H9 (cell line): Measurements from ENCODE around the gene CRACDL. TPM values are rescaled to one million over a fixed set of nuclear protein-coding genes. Genes with fewer than 3 reads are reported as not detected.

Experiments used
- DNase-seq: peaks from one replicate; pipeline ENCODE4 v3.0.0-alpha.2; 2017
- H2AFZ ChIP-seq: one replicate; pipeline ENCODE4 v1.6.1; 2013; ENCODE audit warnings: mild to moderate bottlenecking, low read length, control low read depth, moderate library complexity
- H2AK5ac ChIP-seq: 2 replicates; pipeline ENCODE4 v1.6.1; 2013; ENCODE audit warnings: low read length, control low read depth, mixed read lengths; ENCODE audit not compliant: insufficient read length
- H2BK120ac ChIP-seq: one replicate; pipeline ENCODE4 v1.6.1; 2013; ENCODE audit warnings: low read depth, mild to moderate bottlenecking, low read length, control low read depth, inconsistent platforms; ENCODE audit not compliant: poor library complexity, severe bottlenecking
- H2BK12ac ChIP-seq: 2 replicates; pipeline ENCODE4 v1.6.1; 2013; ENCODE audit warnings: low read length, control low read depth, mixed read lengths, low read depth; ENCODE audit not compliant: insufficient read length
- H2BK15ac ChIP-seq: 2 replicates; pipeline ENCODE4 v1.6.1; 2013; ENCODE audit warnings: low read depth, low read length, control low read depth
- H2BK20ac ChIP-seq: one replicate; pipeline ENCODE4 v1.6.1; 2013; ENCODE audit warnings: low read depth, mild to moderate bottlenecking, low read length, control low read depth, inconsistent platforms; ENCODE audit not compliant: poor library complexity, severe bottlenecking
- H2BK5ac ChIP-seq: 2 replicates; pipeline ENCODE4 v1.6.1; 2013; ENCODE audit warnings: low read length, control low read depth, mixed read lengths; ENCODE audit not compliant: insufficient read length
- H3K14ac ChIP-seq: 2 replicates; pipeline ENCODE4 v1.6.1; 2013; ENCODE audit warnings: low read length, control low read depth; ENCODE audit not compliant: insufficient read depth
- H3K18ac ChIP-seq: 2 replicates; pipeline ENCODE4 v1.6.1; 2013; ENCODE audit warnings: low read depth, mild to moderate bottlenecking, mixed read lengths, low read length, control low read depth; ENCODE audit not compliant: insufficient read length
- H3K23ac ChIP-seq: 2 replicates; pipeline ENCODE4 v1.6.1; 2013; ENCODE audit warnings: low read length, control low read depth, mixed read lengths, low read depth; ENCODE audit not compliant: insufficient read length
- H3K23me2 ChIP-seq: 2 replicates; pipeline ENCODE4 v1.6.1; 2013; ENCODE audit warnings: low read depth, mild to moderate bottlenecking, mixed read lengths, low read length, control low read depth; ENCODE audit not compliant: insufficient read length, poor library complexity, severe bottlenecking
- H3K27ac ChIP-seq: 2 replicates; pipeline ENCODE4 v1.5.1; 2013; ENCODE audit warnings: low read length, control low read depth, mixed read lengths, low read depth; ENCODE audit not compliant: insufficient read length
- H3K27me3 ChIP-seq: 2 replicates; pipeline ENCODE4 v1.6.1; 2013; ENCODE audit warnings: low read length, control low read depth, inconsistent platforms; ENCODE audit not compliant: insufficient read depth
- H3K4ac ChIP-seq: 2 replicates; pipeline ENCODE4 v1.6.1; 2013; ENCODE audit warnings: low read depth, mild to moderate bottlenecking, control low read depth, inconsistent platforms, low read length, moderate library complexity
- H3K4me1 ChIP-seq: 2 replicates; pipeline ENCODE4 v1.6.1; 2013; ENCODE audit warnings: low read length, control low read depth, inconsistent platforms; ENCODE audit not compliant: insufficient read depth
- H3K4me2 ChIP-seq: 2 replicates; pipeline ENCODE4 v1.6.1; 2013; ENCODE audit warnings: low read length, control low read depth, mixed read lengths; ENCODE audit not compliant: insufficient read length, insufficient read depth
- H3K56ac ChIP-seq: 2 replicates; pipeline ENCODE4 v1.6.1; 2013; ENCODE audit warnings: low read depth, mild to moderate bottlenecking, mixed read lengths, low read length, control low read depth; ENCODE audit not compliant: insufficient read length
- H3K79me1 ChIP-seq: 2 replicates; pipeline ENCODE4 v1.6.1; 2013; ENCODE audit warnings: low read depth, mild to moderate bottlenecking, moderate library complexity, low read length, control low read depth, inconsistent platforms; ENCODE audit not compliant: insufficient read depth, poor library complexity, severe bottlenecking
- H3K79me2 ChIP-seq: 2 replicates; pipeline ENCODE4 v1.6.1; 2013; ENCODE audit warnings: low read length, control low read depth, inconsistent platforms; ENCODE audit not compliant: insufficient read depth
- H3K9ac ChIP-seq: 2 replicates; pipeline ENCODE4 v1.6.1; 2013; ENCODE audit warnings: low read length, control low read depth, mixed read lengths; ENCODE audit not compliant: insufficient read length; ENCODE audit errors: extremely low read depth
- H3K9me3 ChIP-seq: one replicate; pipeline ENCODE4 v1.6.1; 2013; ENCODE audit warnings: low read depth, low read length, inconsistent platforms; ENCODE audit not compliant: control insufficient read depth
- H3T11ph ChIP-seq: one replicate; pipeline ENCODE4 v1.6.1; 2013; ENCODE audit warnings: mild to moderate bottlenecking, low read length, control low read depth, inconsistent platforms
- H4K20me1 ChIP-seq: one replicate; pipeline ENCODE4 v1.6.1; 2013; ENCODE audit not compliant: control insufficient read depth, insufficient read length, insufficient read depth
- H4K5ac ChIP-seq: 2 replicates; pipeline ENCODE4 v1.6.1; 2013; ENCODE audit warnings: low read depth, mild to moderate bottlenecking, mixed read lengths, low read length, control low read depth; ENCODE audit not compliant: insufficient read length
- H4K8ac ChIP-seq: replicated peaks from 2 replicates; pipeline ENCODE4 v1.6.1; 2013; ENCODE audit warnings: low read length, control low read depth, mixed read lengths, low read depth; ENCODE audit not compliant: insufficient read length
- H4K91ac ChIP-seq: 2 replicates; pipeline ENCODE4 v1.6.1; 2013; ENCODE audit warnings: low read depth, mild to moderate bottlenecking, moderate library complexity, mixed read lengths, low read length, control low read depth; ENCODE audit not compliant: insufficient read length
- H3K27ac Mint-ChIP-seq, 3 experiments: 2 replicates in 2 of 3; 3 replicates in 1 of 3; pipeline ENCODE4 v1.8.0; 2020 to 2021; ENCODE audit warnings: mixed read lengths in 3 of 3, mild to moderate bottlenecking in 1 of 3, moderate library complexity in 1 of 3
- H3K27me3 Mint-ChIP-seq: 2 replicates; pipeline ENCODE4 v1.8.0; 2021; ENCODE audit warnings: low read depth, mild to moderate bottlenecking, moderate library complexity, mixed read lengths
- H3K36me3 Mint-ChIP-seq, 3 experiments: 2 replicates in 2 of 3; 3 replicates in 1 of 3; pipeline ENCODE4 v1.8.0; 2020 to 2021; ENCODE audit warnings: low read depth in 3 of 3, mixed read lengths in 3 of 3; ENCODE audit not compliant: insufficient read depth in 1 of 3
- H3K4me1 Mint-ChIP-seq, 2 experiments: 2 replicates each; pipeline ENCODE4 v1.8.0; 2020; ENCODE audit warnings: mixed read lengths in 2 of 2
- H3K4me3 Mint-ChIP-seq, 2 experiments: 2 replicates in 1 of 2; 3 replicates in 1 of 2; pipeline ENCODE4 v1.8.0; 2020 to 2021; ENCODE audit warnings: mild to moderate bottlenecking in 2 of 2, mixed read lengths in 2 of 2, moderate library complexity in 1 of 2
- H3K9me3 Mint-ChIP-seq, 2 experiments: 2 replicates in 1 of 2; 3 replicates in 1 of 2; pipeline ENCODE4 v1.8.0; 2020; ENCODE audit warnings: mild to moderate bottlenecking in 2 of 2, mixed read lengths in 2 of 2, moderate library complexity in 1 of 2
- CTCF ChIP-seq: fragments of 200-600 bp; sonication (generic); conservative IDR thresholded peaks from 3 replicates; pipeline ENCODE4 v1.8.0; 2021; ENCODE audit warnings: antibody characterized with exemption, mild to moderate bottlenecking
- WGBS: extraction: QIAGEN DNeasy Blood & Tissue Kit; methylation state at CpG from one replicate; pipeline ENCODE4 v1.1.7; 2013; ENCODE audit warnings: missing lambda C conversion rate, low lambda C conversion rate, mixed read lengths; ENCODE audit not compliant: insufficient read length; ENCODE audit errors: extremely low coverage; 5-methylcytosine and 5-hydroxymethylcytosine counted together
- total RNA-seq: library from RNA; stranded (reverse); gene quantifications from 2 replicates; pipeline ENCODE4 v1.2.1, GENCODE V29; 2021

Gene CRACDL
- total RNA-seq, 1 experiment from 2014 or later: 0.48 TPM

GRCh38 chr2:98819231-98819766 lies 116.7 kb downstream of the CRACDL start:
- Histone ChIP-seq H4K8ac (no peak overlapping the region), H3K9ac (no peak overlapping the region)
- peaks cover 0 to 2% of the 10 kb centered on the region in 2 experiments; a peak in 1 of 4 replicates for H3K4me1 Mint-ChIP-seq

More at GRCh38 chr2:98819231-98819766, 116.7 kb downstream of the CRACDL start:
- Histone ChIP-seq H3K14ac (no peak overlapping the region), H3K4ac (no peak overlapping the region), H3T11ph (no peak overlapping the region), H4K20me1 (no peaks in the 10 kb centered on the region), H3K23me2 (peaks cover 3% of the 10 kb centered on the region), H3K79me1 (no peaks in the 10 kb centered on the region), H2AFZ (no peak overlapping the region), H3K9me3 (no peaks in the 10 kb centered on the region), H2BK20ac (no peak overlapping the region), H3K18ac (no peak overlapping the region), H2AK5ac (no peak overlapping the region), H3K79me2 (no peaks in the 10 kb centered on the region), H3K4me2 (no peak overlapping the region), H3K27me3 (peaks cover 11% of the 10 kb centered on the region), H3K23ac (no peak overlapping the region), H2BK120ac (no peak overlapping the region), H4K91ac (no peak overlapping the region), H4K5ac (no peak overlapping the region), H3K27ac (no peak overlapping the region), H2BK5ac (no peak overlapping the region), H2BK15ac (no peak overlapping the region), H3K56ac (no peak overlapping the region), H2BK12ac (no peak overlapping the region), H3K4me1 (no peaks in the 10 kb centered on the region)
- TF ChIP-seq CTCF: no peak
- Mint-ChIP-seq H3K27me3 (peaks cover 40% of the 10 kb centered on the region), H3K36me3 (no peaks in the 10 kb centered on the region), H3K27ac (no peak overlapping the region), H3K9me3 (peaks cover 0 to 4% of the 10 kb centered on the region in 2 experiments; a peak in 2 of 5 replicates), H3K4me3 (no peak overlapping the region)
- WGBS: no CpG with 5 or more reads among the region's 5 CpGs
- DNase-seq: no peak
